Peyer's patch (tissue), 4 donors: ENCODE measurements around the gene GREM2.

Experiments
- POLR2A ChIP-seq, 2 donors: fragments of 450-650 bp; IDR thresholded peaks; one replicate each; pipeline ENCODE4 v1.5.1; 2017; ENCODE audit warnings: antibody characterized with exemption in 2 of 2, mild to moderate bottlenecking in 2 of 2, moderate library complexity in 2 of 2
- TF ChIP-seq, protein P1 (sequence below), 6 experiments: fragments of 450-650 bp in 4 of 6; fragments of 200-600 bp in 2 of 6; sonication (generic) in 1 of 6; IDR thresholded peaks; one replicate each; pipeline ENCODE4 v1.5.1; 2017 to 2019; ENCODE audit warnings: antibody characterized with exemption in 6 of 6, mild to moderate bottlenecking in 3 of 6, moderate library complexity in 1 of 6

DNA sequence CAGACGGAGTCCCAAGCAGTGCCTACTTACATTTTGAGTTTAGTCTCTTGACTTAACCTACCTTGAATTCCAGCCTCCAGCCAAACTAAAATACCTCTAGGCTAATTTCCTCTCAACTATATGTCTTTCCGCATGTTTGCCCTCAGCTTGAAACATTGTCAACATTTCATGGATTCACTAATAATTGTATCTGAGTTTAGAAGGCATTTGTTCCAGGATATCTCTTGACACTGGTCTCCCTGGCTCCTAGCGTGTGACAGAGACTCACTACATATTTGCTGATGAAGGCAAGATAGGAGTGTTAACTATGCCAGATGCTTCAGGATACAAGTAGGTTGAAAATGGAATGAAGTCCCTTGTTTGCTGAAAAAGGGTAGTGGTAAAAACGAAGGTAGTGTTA, 136.1 kb downstream of the GREM2 start:
- TF ChIP-seq, protein P1, sequence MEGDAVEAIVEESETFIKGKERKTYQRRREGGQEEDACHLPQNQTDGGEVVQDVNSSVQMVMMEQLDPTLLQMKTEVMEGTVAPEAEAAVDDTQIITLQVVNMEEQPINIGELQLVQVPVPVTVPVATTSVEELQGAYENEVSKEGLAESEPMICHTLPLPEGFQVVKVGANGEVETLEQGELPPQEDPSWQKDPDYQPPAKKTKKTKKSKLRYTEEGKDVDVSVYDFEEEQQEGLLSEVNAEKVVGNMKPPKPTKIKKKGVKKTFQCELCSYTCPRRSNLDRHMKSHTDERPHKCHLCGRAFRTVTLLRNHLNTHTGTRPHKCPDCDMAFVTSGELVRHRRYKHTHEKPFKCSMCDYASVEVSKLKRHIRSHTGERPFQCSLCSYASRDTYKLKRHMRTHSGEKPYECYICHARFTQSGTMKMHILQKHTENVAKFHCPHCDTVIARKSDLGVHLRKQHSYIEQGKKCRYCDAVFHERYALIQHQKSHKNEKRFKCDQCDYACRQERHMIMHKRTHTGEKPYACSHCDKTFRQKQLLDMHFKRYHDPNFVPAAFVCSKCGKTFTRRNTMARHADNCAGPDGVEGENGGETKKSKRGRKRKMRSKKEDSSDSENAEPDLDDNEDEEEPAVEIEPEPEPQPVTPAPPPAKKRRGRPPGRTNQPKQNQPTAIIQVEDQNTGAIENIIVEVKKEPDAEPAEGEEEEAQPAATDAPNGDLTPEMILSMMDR (IDR thresholded peaks at IDR 0.05), result no peak
- TF ChIP-seq POLR2A (IDR thresholded peaks at IDR 0.05), result no peak
